Upper lobe of left lung (tissue), 6 donors: Measurements from ENCODE around the gene DSCAM. TPM values are rescaled to one million over a fixed set of nuclear protein-coding genes. Genes with fewer than 3 reads are reported as not detected.

Source experiments
- ATAC-seq, 2 donors: fragments of 200-7000 bp; cut with Tn5 transposase; one replicate each; pipeline ENCODE4 v1.9.1; 2022; ENCODE audit warnings: mild to moderate bottlenecking in 2 of 2, moderate library complexity in 2 of 2; ENCODE audit not compliant: low FRiP score in 2 of 2
- DNase-seq, 2 donors: peaks; one replicate each; pipeline ENCODE4 v3.0.0-alpha.2; 2019 to 2020
- H3K27ac ChIP-seq, 4 donors: fragments of 200-600 bp; sonication (generic); one replicate each; pipeline ENCODE4 v1.5.1; 2016 to 2019
- H3K27me3 ChIP-seq, 4 donors: fragments of 200-600 bp; sonication (generic); one replicate each; pipeline ENCODE4 v1.5.1; 2017 to 2019
- H3K36me3 ChIP-seq, 4 donors: fragments of 200-600 bp; sonication (generic); one replicate each; pipeline ENCODE4 v1.5.1; 2016 to 2019
- H3K4me1 ChIP-seq, 4 donors: fragments of 200-600 bp; sonication (generic); one replicate each; pipeline ENCODE4 v1.5.1; 2018 to 2019
- H3K4me3 ChIP-seq, 4 donors: fragments of 200-600 bp; sonication (generic); one replicate each; pipeline ENCODE4 v1.5.1; 2017 to 2019; ENCODE audit warnings: mild to moderate bottlenecking in 2 of 4, moderate library complexity in 1 of 4
- H3K9me3 ChIP-seq, 4 donors: fragments of 200-600 bp; sonication (generic); one replicate each; pipeline ENCODE4 v1.5.1; 2018 to 2019
- CTCF ChIP-seq, 6 experiments: fragments of 450-650 bp in 4 of 6; fragments of 200-600 bp in 2 of 6; sonication (generic) in 2 of 6; IDR thresholded peaks; one replicate each; pipeline ENCODE4 v1.5.1; 2016 to 2019; ENCODE audit warnings: antibody characterized with exemption in 6 of 6
- EP300 ChIP-seq, 4 donors: sonication (generic); formaldehyde crosslinking; IDR thresholded peaks; one replicate each; pipeline ENCODE4 v1.5.1; 2017; ENCODE audit warnings: antibody characterized with exemption in 4 of 4, control low read depth in 2 of 4
- POLR2A ChIP-seq, 4 donors: fragments of 450-650 bp; IDR thresholded peaks; one replicate each; pipeline ENCODE4 v1.5.1; 2016 to 2017; ENCODE audit warnings: antibody characterized with exemption in 4 of 4, mild to moderate bottlenecking in 2 of 4
- POLR2AphosphoS5 ChIP-seq, 2 donors: sonication (generic); formaldehyde crosslinking; IDR thresholded peaks; one replicate each; pipeline ENCODE4 v1.5.1; 2017; ENCODE audit warnings: antibody characterized with exemption in 2 of 2
- WGBS, 2 donors: methylation state at CpG; one replicate each; pipeline ENCODE4 v1.1.5; 2017 to 2018; 5-methylcytosine and 5-hydroxymethylcytosine counted together
- total RNA-seq, 6 donors: library from RNA; depleted of rRNA in 4 of 6; stranded (reverse); fragments of >200 nt in 4 of 6; gene quantifications; one replicate each; pipeline versions ENCODE4 v1.1.0 to v1.2.1, GENCODE V29; 2016 to 2021
- donor health status: DM: no; HTN: no; CAD: no; lungs with moderate emphysema.
- donor health status: DM: no; HTN: yes; CAD: no; lungs with severe emphysema.

DSCAM gene
- total RNA-seq, 6 donors from 2014 or later, result under 0.01 to 0.61 (median 0.26) TPM; not detected in 1

- Histone ChIP-seq H3K27ac (no peak overlapping the region), H3K36me3 (no peaks in the 10 kb centered on the region), H3K27me3 (no peaks in the 10 kb centered on the region), H3K9me3 (no peaks in the 10 kb centered on the region), H3K4me1 (no peaks in the 10 kb centered on the region), H3K4me3 (no peak overlapping the region)
- TF ChIP-seq POLR2A (IDR thresholded peaks at IDR 0.05), result no peak
- TF ChIP-seq CTCF (IDR thresholded peaks at IDR 0.05), result no peak
- no peak for TF ChIP-seq POLR2AphosphoS5 (IDR thresholded peaks at IDR 0.05)
- TF ChIP-seq EP300 (IDR thresholded peaks at IDR 0.05), result no peak
- WGBS, 2 donors, result 15 to 23% methylated on average over 5 of the region's 5 CpGs
- ATAC-seq (no peak), DNase-seq (no peak)
These were observed 511.3 kb downstream of the DSCAM start for GRCh38 chr21:40335704-40336103.

GRCh38 chr21:40334159-40334558, 512.8 kb downstream of the DSCAM start:
- no peak overlapping the region for H3K27ac ChIP-seq
- DNase-seq (no peak), ATAC-seq (no peak)
- no peak overlapping the region for H3K4me3 ChIP-seq
- H3K4me1 ChIP-seq, result no peaks in the 10 kb centered on the region
- no peak for TF ChIP-seq CTCF (IDR thresholded peaks at IDR 0.05)
- no peak for TF ChIP-seq POLR2AphosphoS5 (IDR thresholded peaks at IDR 0.05)
- no peak for TF ChIP-seq EP300 (IDR thresholded peaks at IDR 0.05)
- TF ChIP-seq POLR2A (IDR thresholded peaks at IDR 0.05), result no peak
- no peaks in the 10 kb centered on the region for H3K9me3 ChIP-seq
- WGBS, 2 donors, result 89 to 91% methylated on average over 6 of the region's 6 CpGs
- no peaks in the 10 kb centered on the region for H3K36me3 ChIP-seq
- no peaks in the 10 kb centered on the region for H3K27me3 ChIP-seq

GRCh38 chr21:40333731-40334130, 513.2 kb downstream of the DSCAM start:
- 93 to 95% methylated on average over 4 of the region's 4 CpGs for WGBS, 2 donors
- TF ChIP-seq POLR2AphosphoS5 (IDR thresholded peaks at IDR 0.05) (no peak), CTCF (IDR thresholded peaks at IDR 0.05) (no peak), POLR2A (IDR thresholded peaks at IDR 0.05) (no peak), EP300 (IDR thresholded peaks at IDR 0.05) (no peak)
- ATAC-seq, result no peak

GRCh38 chr21:40331804-40332203, 515.2 kb downstream of the DSCAM start:
- TF ChIP-seq POLR2AphosphoS5 (IDR thresholded peaks at IDR 0.05) (no peak), POLR2A (IDR thresholded peaks at IDR 0.05) (no peak), CTCF (IDR thresholded peaks at IDR 0.05) (no peak), EP300 (IDR thresholded peaks at IDR 0.05) (no peak)
- no peaks in the 10 kb centered on the region for H3K4me1 ChIP-seq
- no peak overlapping the region for H3K4me3 ChIP-seq
- WGBS, 2 donors, result 83 to 84% methylated on average over 3 of the region's 3 CpGs
- no peaks in the 10 kb centered on the region for H3K9me3 ChIP-seq
- H3K36me3 ChIP-seq, result no peaks in the 10 kb centered on the region
- ATAC-seq (no peak), DNase-seq (no peak)
- no peaks in the 10 kb centered on the region for H3K27me3 ChIP-seq
- no peak overlapping the region for H3K27ac ChIP-seq

More at GRCh38 chr21:40333731-40334130, 513.2 kb downstream of the DSCAM start:
- Histone ChIP-seq H3K9me3 (no peaks in the 10 kb centered on the region), H3K4me3 (no peak overlapping the region), H3K4me1 (no peaks in the 10 kb centered on the region), H3K36me3 (no peaks in the 10 kb centered on the region), H3K27me3 (no peaks in the 10 kb centered on the region), H3K27ac (no peak overlapping the region)
- no peak for DNase-seq

GRCh38 chr21:40331172-40331571, 515.8 kb downstream of the DSCAM start:
- no peak for DNase-seq
- ATAC-seq, result no peak
- H3K4me1 ChIP-seq, result no peaks in the 10 kb centered on the region
- TF ChIP-seq EP300 (IDR thresholded peaks at IDR 0.05), result no peak
- TF ChIP-seq POLR2AphosphoS5 (IDR thresholded peaks at IDR 0.05), result no peak
- TF ChIP-seq POLR2A (IDR thresholded peaks at IDR 0.05), result no peak
- no peak for TF ChIP-seq CTCF (IDR thresholded peaks at IDR 0.05)
- H3K27me3 ChIP-seq, result no peaks in the 10 kb centered on the region
- H3K36me3 ChIP-seq, result no peaks in the 10 kb centered on the region
- no peaks in the 10 kb centered on the region for H3K9me3 ChIP-seq
- H3K4me3 ChIP-seq, result no peak overlapping the region
- no peak overlapping the region for H3K27ac ChIP-seq
- WGBS, 2 donors, result 40 to 48% methylated on average over 9 of the region's 9 CpGs
